Ramos (cell line): Measurements from ENCODE around the gene DACH2.
"Not testable (repeated sequence)": the region's sequence is repeated elsewhere in the genome, so short reads cannot be mapped to it uniquely, and the experiment has no call there.

ENCODE experiments used
- in situ Hi-C: fragments of 300-500 bp; cut with MboI; formaldehyde crosslinking; loops from one replicate; pipeline ENCODE4 v1.14.3; 2022; ENCODE audit warnings: low sequenced_read_pairs; ENCODE audit not compliant: unreplicated experiment

DACH2 gene

DNA sequence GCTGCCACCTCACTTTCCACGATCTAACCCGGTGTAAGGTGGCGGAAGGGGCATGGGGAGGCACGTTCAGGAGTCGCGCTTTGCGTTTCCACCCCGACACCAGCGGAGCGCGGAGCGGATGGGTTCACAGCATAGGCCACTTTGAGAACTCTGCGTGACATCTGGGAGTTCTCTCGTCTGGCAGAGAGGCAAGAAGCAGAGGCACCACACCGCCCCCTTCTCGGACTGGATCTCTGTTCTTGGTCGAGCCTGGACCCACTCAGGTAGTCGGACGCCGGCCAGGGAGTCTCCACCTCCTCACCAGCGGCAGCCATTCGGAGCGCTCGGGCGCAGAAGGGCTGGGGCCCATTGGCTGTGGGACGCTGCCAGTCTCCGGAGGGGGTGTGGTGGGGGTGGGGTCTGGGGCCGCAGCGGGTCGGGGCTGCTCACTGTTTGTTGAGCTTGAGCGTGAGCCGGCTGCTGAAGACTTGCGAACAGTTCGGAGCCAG is at the start of gene DACH2:
Gene DACH2 (plus strand): TSS at position 428 of the 488 bp plus-strand sequence.
- in situ Hi-C loops = no loop called here

DNA sequence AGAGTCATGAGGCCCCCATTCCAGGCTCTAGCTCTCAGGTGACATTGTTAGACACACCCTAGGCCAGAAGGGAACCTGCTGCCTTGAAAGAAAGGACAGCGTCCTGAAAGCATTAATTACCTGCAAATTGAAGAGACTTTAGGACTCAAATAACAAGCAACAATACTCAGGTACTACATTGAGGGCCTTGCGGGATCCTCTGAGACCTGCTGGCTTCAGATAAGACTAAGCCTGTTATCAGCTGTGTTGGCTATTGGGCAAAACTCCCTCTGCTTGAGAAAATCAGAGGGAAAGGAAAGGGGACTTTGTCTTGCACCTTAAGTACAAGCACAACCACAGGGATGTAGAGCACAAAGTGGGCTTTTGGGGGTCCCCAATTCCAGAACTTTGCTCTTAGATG is 45.9 kb upstream of the DACH2 start:
- in situ Hi-C loops = no loop called here

DNA sequence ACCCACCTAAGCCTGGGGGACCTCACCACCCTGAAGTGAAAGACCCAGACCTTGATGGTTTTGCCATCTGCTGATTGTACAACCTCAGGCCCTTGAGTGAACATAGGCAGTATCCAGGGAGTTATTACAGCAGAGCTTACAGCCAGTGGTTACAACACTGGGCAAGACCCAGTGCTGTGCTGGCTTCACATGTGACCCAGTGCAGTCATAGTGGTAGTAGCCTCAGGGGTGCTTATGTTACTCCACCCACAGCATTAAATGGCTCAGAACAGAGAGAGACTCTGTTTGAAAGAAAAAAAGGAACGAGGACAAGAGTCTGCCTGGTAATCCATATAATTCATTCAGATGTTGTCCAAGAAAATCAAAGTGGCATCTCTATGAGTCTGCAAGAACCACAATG is 45.2 kb upstream of the DACH2 start:
- in situ Hi-C loops = no loop called here

DNA sequence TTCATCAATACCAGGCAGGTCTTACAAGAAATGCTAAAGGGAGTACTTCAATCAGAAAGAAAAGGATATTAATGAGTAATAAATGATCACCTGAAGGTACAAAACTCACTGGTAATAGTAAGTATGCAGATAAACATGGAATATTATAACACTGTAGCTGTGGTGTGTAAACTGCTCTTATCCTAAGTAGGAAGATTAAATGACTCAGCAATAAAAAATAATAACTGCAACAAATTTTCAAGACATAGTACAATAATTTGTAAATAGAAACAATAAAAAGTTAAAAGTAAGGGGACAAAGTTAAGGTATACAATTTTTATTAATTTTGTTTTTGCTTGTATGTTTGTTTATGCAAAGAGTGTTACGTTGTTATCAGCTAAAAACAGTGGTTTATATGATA is 43.7 kb upstream of the DACH2 start:
- in situ Hi-C loops = no loop called here

DNA sequence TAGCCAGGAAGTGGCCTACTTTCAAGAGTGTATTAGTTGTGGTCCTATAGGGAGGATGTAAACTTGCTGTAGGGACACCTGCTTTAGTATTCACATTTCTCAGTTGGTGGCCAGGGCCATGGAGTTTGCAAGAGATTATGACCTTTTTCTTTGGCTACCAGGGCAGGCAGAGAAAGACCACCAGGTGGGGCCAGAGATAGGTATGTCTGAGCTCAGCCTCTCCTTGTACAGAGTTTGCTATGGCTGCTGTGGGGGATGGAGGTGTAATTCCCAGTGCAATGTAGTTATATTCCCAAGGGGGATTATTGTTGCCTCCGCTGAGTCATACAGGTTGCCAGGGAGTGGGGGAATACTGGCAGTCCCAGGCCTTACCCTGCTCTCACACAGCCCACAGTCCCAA is 26.3 kb upstream of the DACH2 start:
- in situ Hi-C loops = no loop called here

DNA sequence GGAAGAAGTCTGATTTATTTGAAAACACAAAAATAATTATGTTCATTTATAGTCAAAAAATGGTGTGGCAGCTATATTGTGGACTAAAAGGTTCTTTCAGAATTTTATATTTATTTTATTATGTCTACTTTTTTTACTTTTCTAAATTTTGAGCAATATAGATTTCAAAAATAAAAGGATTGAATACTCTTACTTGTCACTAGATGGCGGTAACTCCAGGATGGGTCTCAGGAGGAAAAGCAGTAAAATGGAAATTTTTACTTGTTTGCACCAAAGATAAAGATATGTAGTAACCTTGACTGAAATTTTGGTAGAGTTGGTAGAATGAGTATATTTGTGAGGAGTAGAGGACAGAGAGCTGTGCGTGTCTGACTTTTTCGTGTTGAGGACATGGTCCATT is 14.5 kb upstream of the DACH2 start:
- in situ Hi-C loops = no loop called here

DNA sequence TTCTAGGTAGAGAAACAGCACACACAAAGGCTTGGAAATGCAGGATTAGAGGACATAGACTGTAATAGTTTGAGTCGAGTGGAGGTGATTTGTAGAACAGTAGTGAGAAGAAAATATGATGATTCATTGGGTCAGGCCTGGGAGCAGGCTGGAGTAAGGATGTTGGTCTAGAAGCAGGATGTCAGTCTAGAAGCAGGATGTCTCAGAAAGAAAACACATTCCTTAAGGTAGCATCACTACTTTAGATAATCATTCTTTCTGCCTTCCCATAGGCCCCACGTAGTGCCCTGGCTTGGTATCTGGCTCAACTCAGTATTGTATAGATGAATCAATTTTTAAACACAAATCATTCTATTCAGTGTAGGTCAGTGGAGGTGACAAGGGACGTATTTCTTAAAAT is 11.2 kb upstream of the DACH2 start:
- in situ Hi-C loops = no loop called here

DNA sequence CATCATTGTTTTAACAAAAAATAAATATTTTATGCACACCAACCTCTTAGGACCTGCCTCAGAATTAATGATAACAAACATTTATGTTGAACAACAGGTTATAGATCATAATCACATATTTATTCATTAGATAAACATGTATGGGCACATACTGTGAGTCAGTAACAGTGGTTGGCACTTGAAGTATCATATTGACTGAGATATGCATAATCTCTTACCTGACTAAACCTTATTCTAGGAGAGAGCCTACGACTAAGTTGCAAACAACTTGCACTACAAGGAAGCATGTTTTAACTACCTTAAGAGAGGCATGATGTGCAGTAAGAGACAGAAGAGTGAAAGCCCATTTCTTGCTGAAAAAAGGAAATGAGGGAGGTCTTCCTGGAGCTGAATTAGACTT is 6.5 kb upstream of the DACH2 start:
- in situ Hi-C loops = no loop called here

DNA sequence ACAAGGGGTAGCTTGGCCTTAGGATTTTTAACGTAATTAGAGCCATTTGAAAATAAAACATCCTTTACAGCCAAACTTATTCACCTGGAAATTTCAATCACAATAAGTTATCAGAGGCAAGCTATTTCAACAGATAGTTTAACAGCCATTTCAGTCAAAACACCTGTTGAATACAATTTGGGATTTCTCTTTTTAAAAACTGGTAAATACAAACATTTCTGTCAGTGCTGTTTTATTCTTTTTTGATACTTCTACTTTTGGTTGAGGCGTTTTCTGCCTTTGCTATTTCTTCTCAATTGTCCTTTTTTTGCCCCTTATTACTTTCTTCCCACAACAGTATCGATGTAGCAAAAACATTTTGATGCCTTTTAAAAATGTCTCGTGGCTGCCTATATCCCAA is 2.1 kb upstream of the DACH2 start:
- in situ Hi-C loops = no loop called here

DNA sequence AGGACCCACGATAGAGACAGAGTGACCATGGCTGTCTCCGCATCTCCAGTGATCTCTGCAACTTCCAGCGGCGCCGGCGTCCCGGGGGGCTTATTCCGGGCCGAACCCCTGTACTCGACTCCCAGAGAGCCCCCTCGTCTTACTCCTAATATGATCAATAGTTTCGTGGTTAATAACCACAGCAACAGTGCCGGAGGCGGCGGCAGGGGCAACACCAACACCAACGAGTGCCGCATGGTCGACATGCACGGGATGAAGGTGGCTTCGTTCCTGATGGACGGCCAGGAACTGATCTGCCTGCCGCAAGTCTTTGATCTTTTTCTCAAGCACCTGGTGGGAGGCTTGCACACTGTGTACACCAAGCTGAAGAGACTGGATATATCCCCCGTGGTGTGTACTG is 343 bp downstream of the DACH2 start:
- in situ Hi-C loops = no loop called here

DNA sequence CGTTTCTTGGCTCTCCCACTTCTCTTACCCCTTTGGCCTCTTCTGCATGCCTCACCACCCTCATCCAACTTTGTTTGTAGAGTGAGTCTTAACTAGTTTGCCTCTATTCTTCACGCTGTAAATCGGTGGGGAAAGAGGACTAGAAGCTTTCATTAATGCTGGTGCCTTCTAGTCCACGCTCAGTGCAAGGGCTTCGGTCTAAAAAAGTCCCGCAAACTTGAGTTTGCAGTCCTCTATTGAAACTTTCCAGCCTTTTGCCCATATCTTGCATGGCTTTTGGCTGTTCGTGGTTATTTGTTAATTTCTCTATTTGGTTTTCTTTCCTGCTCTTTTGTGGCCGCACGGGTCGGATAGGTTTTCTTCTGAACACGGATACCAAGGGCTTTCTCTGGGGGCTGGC is 868 bp downstream of the DACH2 start:
- in situ Hi-C loops = no loop called here

DNA sequence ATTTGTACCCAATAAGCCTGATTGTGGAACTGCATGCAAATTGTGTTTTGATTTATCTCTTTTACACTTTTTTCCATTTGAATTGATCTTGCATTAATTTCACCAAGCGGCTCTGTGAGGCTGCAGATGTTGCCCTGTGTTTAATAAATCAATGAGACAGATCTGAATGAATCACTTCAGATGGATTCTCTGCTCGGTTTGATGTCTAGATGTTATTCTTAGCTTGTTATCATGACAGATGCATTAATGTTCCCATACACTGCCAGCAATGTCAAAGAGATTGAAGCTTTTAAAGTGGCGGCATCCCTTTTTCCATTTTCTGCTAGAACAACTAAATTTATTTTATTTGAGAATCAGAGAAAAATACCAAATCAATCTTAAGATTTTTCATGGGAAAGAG is 6.3 kb downstream of the DACH2 start:
- in situ Hi-C loops = no loop called here

DNA sequence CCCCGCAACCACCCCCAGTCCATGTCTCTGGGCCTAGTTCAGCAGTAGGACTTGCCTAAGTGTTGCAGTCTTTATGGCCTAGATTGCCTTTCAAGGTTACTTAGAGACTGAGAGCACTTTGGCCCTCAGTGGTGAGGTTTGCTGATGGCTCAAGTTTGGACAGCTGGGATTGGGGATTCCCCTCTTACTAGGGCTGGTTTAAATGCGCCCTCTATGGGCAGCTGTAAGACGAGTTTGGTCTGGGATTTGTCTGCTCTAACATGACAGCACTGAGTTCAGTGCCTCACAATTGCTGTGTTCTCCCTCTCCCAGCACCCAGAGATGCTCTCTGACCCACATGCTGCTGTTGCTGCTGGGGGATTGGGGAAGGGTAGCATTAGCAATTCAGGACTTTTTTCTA is 23.1 kb downstream of the DACH2 start:
- in situ Hi-C loops = no loop called here

DNA sequence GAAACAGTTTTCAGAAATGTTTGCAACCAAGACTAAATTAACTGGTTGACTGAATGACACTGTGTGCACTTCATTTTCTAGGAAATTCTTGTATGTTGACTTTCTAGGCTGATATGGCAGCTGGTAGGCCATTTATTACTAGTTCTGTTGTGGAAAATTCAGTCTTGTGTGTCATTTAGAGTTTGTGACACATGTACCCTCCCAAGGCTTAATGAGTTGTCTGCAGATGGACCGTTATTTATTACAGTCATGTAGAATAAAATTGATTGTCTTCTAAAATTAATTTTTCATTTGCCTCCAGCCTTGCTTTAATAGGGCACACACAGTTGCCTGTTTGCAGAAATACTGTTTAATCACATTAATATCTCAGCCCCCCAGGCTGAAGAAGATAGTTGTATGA is 30.7 kb downstream of the DACH2 start:
- in situ Hi-C loops = no loop called here

DNA sequence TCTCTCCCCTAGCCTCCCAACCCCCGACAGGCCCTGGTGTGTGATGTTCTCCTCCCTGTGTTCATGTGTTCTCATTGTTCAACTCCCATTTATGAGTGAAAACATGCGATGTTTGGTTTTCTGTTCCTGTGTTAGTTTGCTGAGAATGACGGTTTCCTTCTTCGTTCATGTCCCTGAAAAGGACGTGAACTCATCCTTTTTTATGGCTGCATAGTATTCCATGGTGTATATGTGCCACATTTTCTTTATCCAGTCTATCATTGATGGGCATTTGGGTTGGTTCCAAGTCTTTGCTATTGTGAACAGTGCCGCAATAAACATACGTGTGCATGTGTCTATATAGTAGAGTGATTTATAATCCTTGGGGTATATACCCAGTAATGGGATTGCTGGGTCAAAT is 33.1 kb downstream of the DACH2 start:
- in situ Hi-C loops = not testable (repeated sequence)

DNA sequence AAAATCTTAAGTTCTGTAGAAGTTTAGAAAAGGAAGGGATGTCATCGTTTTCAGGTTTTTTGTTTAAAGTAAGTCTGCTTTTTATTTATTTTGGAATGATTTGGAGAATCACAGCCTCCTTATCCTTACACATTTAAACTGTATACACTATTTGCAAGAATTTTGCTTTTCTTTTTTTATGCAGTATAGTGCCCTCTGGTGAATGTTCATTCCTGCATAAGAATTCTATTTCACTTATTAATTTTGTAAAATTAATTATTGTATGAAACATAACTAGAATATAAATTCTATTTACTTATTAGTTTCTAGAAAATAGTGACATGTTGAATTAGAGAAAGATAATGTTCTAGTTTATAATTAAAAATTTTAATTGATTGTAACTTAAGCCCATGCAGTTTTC is 44.6 kb downstream of the DACH2 start:
- in situ Hi-C loops = no loop called here

DNA sequence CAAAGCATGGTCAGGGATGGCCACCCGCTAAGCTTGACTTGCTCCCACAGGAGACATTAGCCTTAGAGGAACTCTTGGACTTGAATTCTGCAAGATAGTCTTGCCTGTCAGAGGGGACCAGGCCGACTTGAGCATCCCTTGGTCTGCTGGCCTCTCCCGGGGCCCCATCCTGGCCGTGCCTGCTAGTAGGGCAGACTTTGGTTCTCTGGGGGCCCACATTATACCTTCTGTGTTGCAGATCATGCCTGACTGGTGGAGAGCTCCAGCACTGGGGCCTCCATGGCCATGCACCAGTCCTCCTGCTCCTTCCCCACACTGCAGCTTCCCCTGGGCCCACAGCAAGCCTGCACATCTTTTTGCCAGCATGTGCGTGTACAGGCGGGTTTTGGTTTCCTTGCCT is 46.5 kb downstream of the DACH2 start:
- in situ Hi-C loops = no loop called here

DNA sequence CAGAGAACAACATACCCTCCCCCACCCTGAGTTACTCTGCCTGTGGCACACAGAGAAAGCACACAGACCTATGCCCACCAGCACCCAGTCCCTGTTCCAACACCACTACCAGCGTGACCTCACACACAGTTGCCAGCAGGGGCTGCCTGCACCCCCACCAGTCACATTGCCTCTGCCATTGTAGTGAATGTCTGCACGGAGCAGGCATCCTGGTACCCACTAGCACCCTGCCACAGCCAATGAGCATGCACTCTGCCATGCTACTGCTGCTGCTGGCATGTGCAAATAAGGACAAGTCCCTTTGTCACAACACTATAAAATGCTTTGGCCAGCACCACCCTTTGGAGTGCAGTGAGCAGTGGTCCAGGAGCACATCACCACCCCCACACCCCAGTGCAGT is 47.1 kb downstream of the DACH2 start:
- in situ Hi-C loops = no loop called here

DNA sequence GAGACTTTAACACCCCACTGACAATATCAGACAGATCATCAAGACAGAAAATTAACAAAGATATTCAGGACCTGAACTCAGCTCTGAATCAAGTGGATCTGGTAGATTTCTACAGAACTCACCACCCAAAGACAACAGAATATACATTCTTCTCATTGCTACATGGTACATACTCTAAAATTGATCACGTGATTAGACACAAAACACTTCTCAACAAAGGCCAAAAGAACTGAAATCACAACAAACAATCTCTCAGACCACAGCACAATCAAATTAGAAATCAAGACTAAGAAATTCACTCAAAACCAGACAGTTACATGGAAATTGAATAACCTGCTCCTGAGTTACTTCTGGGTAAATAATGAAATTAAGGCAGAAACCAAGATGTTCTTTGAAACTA is 49.6 kb downstream of the DACH2 start:
- in situ Hi-C loops = no loop called here

DNA sequence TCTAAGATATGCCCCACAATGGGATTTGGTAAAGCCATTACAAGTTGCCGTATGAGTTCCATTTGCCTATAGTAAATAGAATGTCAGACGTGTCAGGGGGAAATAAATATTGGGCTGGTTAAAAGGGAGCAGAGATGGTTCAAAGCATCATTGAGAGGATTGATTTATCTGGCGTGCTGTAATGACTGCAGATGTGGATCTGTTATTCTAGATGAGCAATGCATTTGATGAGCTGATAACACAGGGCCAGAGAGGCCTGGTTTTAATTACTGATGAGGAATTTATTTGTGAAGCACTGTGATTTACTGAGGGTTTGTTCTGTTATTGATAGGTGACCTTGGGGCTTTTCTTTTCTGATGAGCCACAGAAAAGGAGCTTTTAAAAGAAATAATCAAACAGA is 62.5 kb downstream of the DACH2 start:
- in situ Hi-C loops = no loop called here

DNA sequence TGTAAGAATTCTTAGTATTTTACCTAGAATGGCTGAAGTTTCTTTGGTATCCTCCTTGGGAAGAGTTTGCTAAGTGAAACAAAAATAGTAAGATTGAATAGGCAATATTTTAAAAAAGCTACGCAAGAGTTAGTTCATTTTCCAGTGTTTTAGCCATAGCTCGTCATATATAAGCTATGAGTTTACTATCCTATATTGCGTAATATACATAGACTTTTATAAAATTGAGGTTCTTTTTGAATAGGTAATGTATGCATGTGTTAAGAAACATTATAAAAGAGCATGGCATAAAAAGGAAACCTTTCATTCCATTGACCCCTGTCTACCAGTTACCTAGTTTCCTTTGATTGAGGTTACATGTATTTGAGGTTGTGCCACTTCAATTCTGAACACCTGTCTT is 67.0 kb downstream of the DACH2 start:
- in situ Hi-C loops = no loop called here

DNA sequence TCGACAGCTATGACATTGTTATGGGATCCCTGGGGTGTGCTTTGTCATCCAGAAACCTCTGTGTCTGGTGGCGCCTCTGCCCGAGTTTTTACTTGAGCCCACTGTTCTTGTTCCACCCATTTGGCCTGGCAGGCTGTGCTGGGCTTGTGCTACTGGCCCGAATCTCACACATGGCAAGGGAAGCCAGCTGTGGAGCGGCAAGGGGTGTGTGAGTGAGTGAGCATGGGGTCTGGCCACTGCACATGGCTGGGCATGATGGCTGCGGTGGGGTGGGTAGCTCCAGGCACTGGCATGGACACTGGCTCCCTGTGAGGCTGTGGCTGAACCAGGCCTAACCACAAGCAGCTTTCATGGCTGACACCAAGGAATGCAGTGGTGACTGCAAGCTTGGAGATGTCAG is 89.2 kb downstream of the DACH2 start:
- in situ Hi-C loops = no loop called here

DNA sequence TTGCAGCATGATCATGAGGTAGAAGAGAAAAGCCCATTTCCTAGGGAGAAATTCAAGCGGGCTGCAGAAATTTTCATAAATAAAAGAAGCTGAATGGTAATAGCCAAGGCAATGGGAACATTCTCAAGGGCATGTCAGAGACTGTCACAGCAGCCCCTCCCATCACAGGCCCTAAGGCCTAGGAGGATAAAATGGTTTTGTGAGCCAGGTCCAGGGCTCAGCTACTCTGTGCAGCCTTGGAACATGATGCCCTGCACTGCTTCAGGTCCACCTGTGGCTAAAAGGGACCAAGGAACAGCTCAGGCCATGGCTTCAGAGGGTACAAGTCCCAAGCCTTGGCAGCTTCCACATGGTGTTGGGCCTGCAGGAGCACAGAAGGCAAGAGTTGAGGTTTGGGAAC is 93.3 kb downstream of the DACH2 start:
- in situ Hi-C loops = no loop called here
